Tongue (tissue), 2 donors: Measurements from ENCODE around the gene FAM20A. TPM values are rescaled to one million over a fixed set of nuclear protein-coding genes. Genes with fewer than 3 reads are reported as not detected.

ENCODE experiments used
- DNase-seq: peaks from one replicate; pipeline ENCODE4 v3.0.0-alpha.2; 2015
- total RNA-seq: library from RNA; depleted of rRNA; stranded (reverse); fragments of >200 nt; gene quantifications from one replicate; pipeline ENCODE4 v1.2.3, GENCODE V29; 2014

The FAM20A gene
- total RNA-seq, 1 donor from 2014 or later: 6.5 TPM

GRCh38 chr17:68491381-68492231, 109.6 kb downstream of the FAM20A start:
- DNase-seq: peak; percentile 7

DNA sequence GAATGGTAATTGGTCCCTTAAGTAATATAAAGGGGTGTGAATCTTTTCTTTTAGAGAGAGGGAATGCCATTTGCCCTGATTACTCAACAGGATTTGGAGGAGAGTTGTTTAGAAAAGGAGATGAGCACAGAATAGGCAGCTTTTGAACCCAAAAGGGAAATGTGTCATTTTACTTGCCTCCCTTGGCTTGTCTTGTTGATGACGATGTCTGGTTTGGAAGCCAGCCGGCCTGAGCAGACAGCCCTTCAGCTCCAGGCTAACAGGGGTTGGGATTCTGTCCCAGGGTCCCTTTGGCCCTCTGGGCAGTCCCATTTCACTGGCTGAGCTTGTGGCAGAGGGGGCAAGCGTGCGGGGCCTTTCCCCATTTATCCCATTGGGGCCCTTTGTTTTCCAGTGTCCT, 111.2 kb downstream of the FAM20A start:
- DNase-seq: no peak

Other genes starting within 250 kb of the FAM20A start
- 74.3 TPM for gene WIPI1, start 143.9 kb downstream of the FAM20A start, total RNA-seq
- gene PRKAR1A, start 88.9 kb downstream of the FAM20A start, total RNA-seq: 578 TPM